ENCODE measurements around the gene C2CD2L. TPM values are rescaled to one million over a fixed set of nuclear protein-coding genes. Genes with fewer than 3 reads are reported as not detected.
A peak's percentile ranks its signal among the peaks of the same experiment; 100 is the strongest.

C2CD2L gene
- total and polyA plus RNA-seq, 2 of the 13 experiments (the other 11 are each of a cell fraction or from before 2014, with no cell fraction given): 3.7 to 5.5 TPM

GRCh38 chr11:119095066-119095880 is 11.9 kb upstream of the C2CD2L start (continued):
- no peak for TF ChIP-seq ZBTB49 (CRISPR knock-in tag; IDR thresholded peaks at IDR 0.05; ENCODE audit: borderline replicate concordance)
- TF ChIP-seq ZNF772 (CRISPR knock-in tag; IDR thresholded peaks at IDR 0.05): peak; percentile 86; the same call in 1 of the 2 replicates
- TF ChIP-seq RNF219 (CRISPR knock-in tag; IDR thresholded peaks at IDR 0.05): no peak
- TF ChIP-seq SNAPC2 (CRISPR knock-in tag; IDR thresholded peaks at IDR 0.05): peak; percentile 71; the same call in 1 of the 2 replicates
- TF ChIP-seq ZSCAN30 (CRISPR knock-in tag; IDR thresholded peaks at IDR 0.05): peak; percentile 86; the same call in 1 of the 2 replicates
- peak; percentile 94 for TF ChIP-seq ZNF333 (CRISPR knock-in tag; IDR thresholded peaks at IDR 0.05; ENCODE audit: borderline replicate concordance)
- peak; percentile 83; the same call in 1 of the 2 replicates for TF ChIP-seq ZBTB4 (CRISPR knock-in tag; IDR thresholded peaks at IDR 0.05; ENCODE audit: borderline replicate concordance)
- peak; percentile 99 for TF ChIP-seq TFDP2 (CRISPR knock-in tag; IDR thresholded peaks at IDR 0.05)
- peak; percentile 68 for TF ChIP-seq HINFP (CRISPR knock-in tag; IDR thresholded peaks at IDR 0.05; ENCODE audit: low read depth)
- TF ChIP-seq PRDM15 (CRISPR knock-in tag; IDR thresholded peaks at IDR 0.05): peak; percentile 26; the same call in 1 of the 2 replicates
- no peak for TF ChIP-seq ZNF235 (CRISPR knock-in tag; IDR thresholded peaks at IDR 0.05; ENCODE audit: borderline replicate concordance)
- 0 out of 2 replicates have a peak, but pooled peaks have one; percentile 77 for TF ChIP-seq ZNF713 (CRISPR knock-in tag; IDR thresholded peaks at IDR 0.05)

Measured in HepG2 (cell line).